ENCODE results near the gene RUVBL1. TPM values are rescaled to one million over a fixed set of nuclear protein-coding genes. Genes with fewer than 3 reads are reported as not detected.

The RUVBL1 gene
- total RNA-seq, 1 donor from 2014 or later = 53.8 TPM

- no peak for DNase-seq (ENCODE audit: low read depth in 2 of 2)
Measured at GRCh38 chr3:128083396-128083795, 40.2 kb downstream of the RUVBL1 start.

GRCh38 chr3:128082546-128082945, 41.1 kb downstream of the RUVBL1 start:
- DNase-seq (ENCODE audit: low read depth in 2 of 2) = no peak

GRCh38 chr3:128081846-128082245, 41.8 kb downstream of the RUVBL1 start:
- no peak for DNase-seq (ENCODE audit: low read depth in 2 of 2)

GRCh38 chr3:128081226-128081625, 42.4 kb downstream of the RUVBL1 start:
- no peak for DNase-seq (ENCODE audit: low read depth in 2 of 2)

- peak; percentile 57 to 67 for DNase-seq (ENCODE audit: low read depth in 2 of 2)
Measured at GRCh38 chr3:128080323-128081080, 43.1 kb downstream of the RUVBL1 start.

GRCh38 chr3:128079823-128080222, 43.8 kb downstream of the RUVBL1 start:
- no peak for DNase-seq (ENCODE audit: low read depth in 2 of 2)

GRCh38 chr3:128078875-128079274, 44.7 kb downstream of the RUVBL1 start:
- DNase-seq (ENCODE audit: low read depth in 2 of 2) = no peak

GRCh38 chr3:128078322-128078721, 45.3 kb downstream of the RUVBL1 start:
- no peak for DNase-seq (ENCODE audit: low read depth in 2 of 2)

GRCh38 chr3:128077665-128078064, 45.9 kb downstream of the RUVBL1 start:
- no peak for DNase-seq (ENCODE audit: low read depth in 2 of 2)

- no peak for DNase-seq (ENCODE audit: low read depth in 2 of 2)
Measured at GRCh38 chr3:128077202-128077624, 46.4 kb downstream of the RUVBL1 start.

- peak; percentile 49 to 59 for DNase-seq (ENCODE audit: low read depth in 2 of 2)
Measured at GRCh38 chr3:128076483-128077201, 47.0 kb downstream of the RUVBL1 start.

- peak; percentile 88 to 91 for DNase-seq (ENCODE audit: low read depth in 2 of 2)
Measured at GRCh38 chr3:128075522-128076482, 47.8 kb downstream of the RUVBL1 start.

GRCh38 chr3:128074851-128075521, 48.6 kb downstream of the RUVBL1 start:
- DNase-seq (ENCODE audit: low read depth in 2 of 2) = peak in 1 of 2 donors; percentile 14

- peak; percentile 49 to 87 for DNase-seq (ENCODE audit: low read depth in 2 of 2)
Measured at GRCh38 chr3:128073807-128074206, 49.8 kb downstream of the RUVBL1 start.

GRCh38 chr3:128073185-128073725, 50.4 kb downstream of the RUVBL1 start:
- DNase-seq (ENCODE audit: low read depth in 2 of 2) = no peak

GRCh38 chr3:128072454-128073184, 51.0 kb downstream of the RUVBL1 start:
- DNase-seq (ENCODE audit: low read depth in 2 of 2) = peak in 1 of 2 donors; percentile 51

GRCh38 chr3:128071771-128072453, 51.7 kb downstream of the RUVBL1 start:
- DNase-seq (ENCODE audit: low read depth in 2 of 2) = no peak

GRCh38 chr3:128070898-128071591, 52.6 kb downstream of the RUVBL1 start:
- DNase-seq (ENCODE audit: low read depth in 2 of 2) = no peak

- no peak for DNase-seq (ENCODE audit: low read depth in 2 of 2)
Measured at GRCh38 chr3:128069271-128069670, 54.3 kb downstream of the RUVBL1 start.

Measured in lung microvascular endothelial cell (primary cell).